Neural cell (in vitro differentiated cells): ENCODE measurements around the gene ZDHHC14.

Experiments used
- CTCF ChIP-seq: fragments of 450-650 bp; IDR thresholded peaks from 2 replicates; pipeline ENCODE4 v1.5.1; 2014; ENCODE audit warnings: antibody characterized with exemption, mild to moderate bottlenecking, moderate library complexity; ENCODE audit not compliant: poor library complexity, severe bottlenecking
- EP300 ChIP-seq: fragments of 450-650 bp; conservative IDR thresholded peaks from 2 replicates; pipeline ENCODE4 v1.6.1; 2014; ENCODE audit warnings: antibody characterized with exemption, mild to moderate bottlenecking, moderate library complexity; ENCODE audit not compliant: poor library complexity, severe bottlenecking
- EZH2 ChIP-seq: fragments of 200-600, 300-800 bp; shearing (Covaris generic), sonication (generic); IDR thresholded peaks from 2 replicates; pipeline ENCODE4 v1.6.1; 2014; ENCODE audit warnings: antibody characterized with exemption, low read length, borderline replicate concordance, mild to moderate bottlenecking; ENCODE audit not compliant: insufficient read depth, poor library complexity, severe bottlenecking
- MXI1 ChIP-seq: fragments of 450-650 bp; conservative IDR thresholded peaks from 2 replicates; pipeline ENCODE4 v1.6.1; 2014; ENCODE audit warnings: antibody characterized with exemption, mild to moderate bottlenecking; ENCODE audit not compliant: poor library complexity, severe bottlenecking
- POLR2AphosphoS5 ChIP-seq: IDR thresholded peaks from 2 replicates; pipeline ENCODE4 v1.6.1; 2012
- RAD21 ChIP-seq: fragments of 450-650 bp; conservative IDR thresholded peaks from 2 replicates; pipeline ENCODE4 v1.6.1; 2014; ENCODE audit warnings: antibody characterized with exemption, mild to moderate bottlenecking, moderate library complexity
- REST ChIP-seq: IDR thresholded peaks from 2 replicates; pipeline ENCODE4 v1.6.1; 2012; ENCODE audit warnings: borderline replicate concordance
- SMC3 ChIP-seq: fragments of 450-650 bp; conservative IDR thresholded peaks from 2 replicates; pipeline ENCODE4 v1.6.1; 2014; ENCODE audit warnings: antibody characterized with exemption, mild to moderate bottlenecking, moderate library complexity; ENCODE audit not compliant: poor library complexity
- TAF1 ChIP-seq: IDR thresholded peaks from 2 replicates; pipeline ENCODE4 v1.6.1; 2012; ENCODE audit warnings: low read depth

GRCh38 chr6:157484181-157484580 lies 103.2 kb downstream of the ZDHHC14 start:
- TF ChIP-seq CTCF: no peak
- no peak for TF ChIP-seq EZH2
- no peak for TF ChIP-seq SMC3
- TF ChIP-seq EP300: no peak
- no peak for TF ChIP-seq POLR2AphosphoS5
- no peak for TF ChIP-seq RAD21
- no peak for TF ChIP-seq TAF1
- no peak for TF ChIP-seq REST
- TF ChIP-seq MXI1: no peak
